Mesenchymal stem cell (in vitro differentiated cells and primary cell): ENCODE measurements around the gene C2CD2.
A peak's percentile ranks its signal among the peaks of the same experiment; 100 is the strongest.

Experiments used
- DNase-seq: peaks from one replicate; pipeline ENCODE4 v3.0.0-alpha.2; 2013
- H2AFZ ChIP-seq: one replicate; pipeline ENCODE4 v1.6.1; 2013; ENCODE audit warnings: low read depth, mild to moderate bottlenecking, control low read depth, inconsistent platforms, low read length, moderate library complexity
- H2AK5ac ChIP-seq: 2 replicates; pipeline ENCODE4 v1.6.1; 2013; ENCODE audit warnings: low read length, moderate library complexity, mild to moderate bottlenecking, inconsistent platforms; ENCODE audit not compliant: severe bottlenecking
- H2BK120ac ChIP-seq: one replicate; pipeline ENCODE4 v1.6.1; 2013; ENCODE audit warnings: low read depth, mild to moderate bottlenecking, inconsistent platforms, low read length, moderate library complexity
- H2BK12ac ChIP-seq, 2 experiments: one replicate each; pipeline ENCODE4 v1.6.1; 2013; ENCODE audit warnings: inconsistent platforms in 2 of 2, low read length in 2 of 2, mild to moderate bottlenecking in 2 of 2, moderate library complexity in 2 of 2, control low read depth in 1 of 2
- H2BK15ac ChIP-seq: one replicate; pipeline ENCODE4 v1.6.1; 2013; ENCODE audit warnings: mild to moderate bottlenecking, low read depth, inconsistent platforms; ENCODE audit not compliant: poor library complexity, severe bottlenecking
- H2BK5ac ChIP-seq: 2 replicates; pipeline ENCODE4 v1.6.1; 2013; ENCODE audit warnings: low read depth, mild to moderate bottlenecking, low read length, control low read depth, inconsistent platforms; ENCODE audit not compliant: poor library complexity, severe bottlenecking
- H3K14ac ChIP-seq, 2 experiments: one replicate each; pipeline ENCODE4 v1.6.1; 2013; ENCODE audit warnings: inconsistent platforms in 2 of 2, low read length in 2 of 2, control low read depth in 1 of 2, mild to moderate bottlenecking in 1 of 2, moderate library complexity in 1 of 2
- H3K18ac ChIP-seq, 2 experiments: one replicate each; pipeline ENCODE4 v1.6.1; 2013; ENCODE audit warnings: inconsistent platforms in 2 of 2, low read length in 2 of 2, control low read depth in 1 of 2, low read depth in 1 of 2, mild to moderate bottlenecking in 1 of 2
- H3K23ac ChIP-seq, 2 experiments: one replicate each; pipeline ENCODE4 v1.6.1; 2013; ENCODE audit warnings: inconsistent platforms in 2 of 2, low read length in 2 of 2, mild to moderate bottlenecking in 2 of 2, moderate library complexity in 2 of 2, control low read depth in 1 of 2
- H3K27ac ChIP-seq: 2 replicates; pipeline ENCODE4 v1.5.1; 2013; ENCODE audit warnings: mild to moderate bottlenecking, moderate library complexity, low read length, control low read depth, inconsistent platforms; ENCODE audit not compliant: poor library complexity, severe bottlenecking
- H3K27me3 ChIP-seq, 2 experiments: 2 replicates each; pipeline versions ENCODE4 v1.6.1 to v1.7.0; 2013; ENCODE audit warnings: low read length in 2 of 2, mild to moderate bottlenecking in 2 of 2, moderate library complexity in 2 of 2, control low read depth in 1 of 2, inconsistent platforms in 1 of 2; ENCODE audit not compliant: control insufficient read depth in 1 of 2, insufficient read depth in 1 of 2
- H3K36me3 ChIP-seq, 2 experiments: 2 replicates each; pipeline versions ENCODE4 v1.6.1 to v1.7.0; 2013; ENCODE audit warnings: low read length in 2 of 2, control low read depth in 1 of 2, inconsistent platforms in 1 of 2, low read depth in 1 of 2, mild to moderate bottlenecking in 1 of 2; ENCODE audit not compliant: insufficient read depth in 2 of 2, control insufficient read depth in 1 of 2
- H3K4ac ChIP-seq, 2 experiments: one replicate each; pipeline ENCODE4 v1.6.1; 2013; ENCODE audit warnings: inconsistent platforms in 2 of 2, low read length in 2 of 2, mild to moderate bottlenecking in 2 of 2, moderate library complexity in 2 of 2, control low read depth in 1 of 2, low read depth in 1 of 2
- H3K4me1 ChIP-seq: 2 replicates; pipeline ENCODE4 v1.6.1; 2013; ENCODE audit warnings: low read depth, low read length, control low read depth; ENCODE audit not compliant: control insufficient read depth, insufficient read depth
- H3K4me2 ChIP-seq: 2 replicates; pipeline ENCODE4 v1.6.1; 2013; ENCODE audit warnings: low read length, mild to moderate bottlenecking, inconsistent platforms; ENCODE audit not compliant: poor library complexity, severe bottlenecking
- H3K4me3 ChIP-seq, 2 experiments: 2 replicates each; pipeline versions ENCODE4 v1.5.1 to v1.7.0; 2013; ENCODE audit warnings: low read length in 2 of 2, mild to moderate bottlenecking in 2 of 2, control low read depth in 1 of 2, low read depth in 1 of 2; ENCODE audit not compliant: insufficient read depth in 1 of 2
- H3K79me1 ChIP-seq: replicated peaks from 2 replicates; pipeline ENCODE4 v1.6.1; 2013; ENCODE audit warnings: mild to moderate bottlenecking, control low read depth, low read length, inconsistent platforms; ENCODE audit not compliant: poor library complexity, severe bottlenecking
- H3K9ac ChIP-seq: 2 replicates; pipeline ENCODE4 v1.7.0; 2013; ENCODE audit warnings: mild to moderate bottlenecking, low read length, moderate library complexity
- H3K9me3 ChIP-seq: 2 replicates; pipeline ENCODE4 v1.7.0; 2013; ENCODE audit warnings: mild to moderate bottlenecking, low read length; ENCODE audit not compliant: control insufficient read depth
- H4K8ac ChIP-seq: one replicate; pipeline ENCODE4 v1.6.1; 2013; ENCODE audit warnings: inconsistent platforms, mild to moderate bottlenecking, low read length, moderate library complexity
- H4K91ac ChIP-seq: one replicate; pipeline ENCODE4 v1.6.1; 2013; ENCODE audit warnings: mild to moderate bottlenecking, low read length, inconsistent platforms
- WGBS: methylation state at CpG from one replicate; pipeline ENCODE4 v1.1.7; 2013; ENCODE audit warnings: mixed read lengths; 5-methylcytosine and 5-hydroxymethylcytosine counted together

The C2CD2 gene

GRCh38 chr21:41975391-41976272 lies 21.8 kb upstream of the C2CD2 start:
- Histone ChIP-seq H3K23ac (no peak overlapping the region), H4K8ac (no peak overlapping the region), H2BK15ac (no peak overlapping the region), H3K9ac (no peak overlapping the region), H3K27me3 (peaks cover 0 to under 1% of the 10 kb centered on the region in 2 experiments), H4K91ac (no peak overlapping the region), H3K36me3 (no peaks in the 10 kb centered on the region), H3K4me3 (no peak overlapping the region), H3K18ac (no peak overlapping the region), H3K4me1 (no peaks in the 10 kb centered on the region), H3K9me3 (peaks cover 6% of the 10 kb centered on the region), H3K4me2 (no peak overlapping the region), H3K4ac (no peak overlapping the region), H3K79me1 (no peaks in the 10 kb centered on the region), H2AFZ (no peak overlapping the region), H2BK120ac (no peak overlapping the region), H3K27ac (no peak overlapping the region), H2AK5ac (no peak overlapping the region), H2BK5ac (no peak overlapping the region), H3K14ac (no peak overlapping the region), H2BK12ac (no peak overlapping the region)
- no peak for DNase-seq
- WGBS, result 93% methylated on average over 12 of the region's 17 CpGs

GRCh38 chr21:41974752-41975053 lies 20.9 kb upstream of the C2CD2 start:
- Histone ChIP-seq H3K4ac (no peak overlapping the region), H2BK120ac (no peak overlapping the region), H3K36me3 (no peaks in the 10 kb centered on the region), H3K14ac (no peak overlapping the region), H2AK5ac (no peak overlapping the region), H3K27me3 (peaks cover 0 to 7% of the 10 kb centered on the region in 2 experiments), H3K9me3 (peaks cover 6% of the 10 kb centered on the region), H3K4me2 (no peak overlapping the region), H3K18ac (no peak overlapping the region), H3K79me1 (no peaks in the 10 kb centered on the region), H2BK5ac (no peak overlapping the region), H2BK12ac (no peak overlapping the region), H3K4me3 (no peak overlapping the region), H2BK15ac (no peak overlapping the region), H3K9ac (no peak overlapping the region), H3K4me1 (peaks cover 4% of the 10 kb centered on the region), H4K91ac (no peak overlapping the region), H3K27ac (no peak overlapping the region), H2AFZ (no peak overlapping the region), H3K23ac (no peak overlapping the region), H4K8ac (no peak overlapping the region)
- no peak for DNase-seq
- 98% methylated on average over 3 of the region's 4 CpGs for WGBS

GRCh38 chr21:41973861-41974751 lies 20.3 kb upstream of the C2CD2 start:
- Histone ChIP-seq H2BK5ac (no peak overlapping the region), H3K4me1 (peaks cover 5% of the 10 kb centered on the region), H3K9ac (no peak overlapping the region), H3K23ac (no peak overlapping the region), H3K4me3 (no peak overlapping the region), H2BK12ac (no peak overlapping the region), H3K14ac (no peak overlapping the region), H3K36me3 (no peaks in the 10 kb centered on the region), H2AK5ac (no peak overlapping the region), H4K91ac (no peak overlapping the region), H3K18ac (no peak overlapping the region), H2BK15ac (peak overlapping the region; percentile 19), H3K27ac (no peak overlapping the region), H2BK120ac (no peak overlapping the region), H3K27me3 (peaks cover 0 to 7% of the 10 kb centered on the region in 2 experiments), H3K79me1 (no peaks in the 10 kb centered on the region), H3K9me3 (peaks cover under 1% of the 10 kb centered on the region), H3K4ac (no peak overlapping the region), H3K4me2 (no peak overlapping the region), H2AFZ (no peak overlapping the region), H4K8ac (no peak overlapping the region)
- 82% methylated on average over 13 of the region's 14 CpGs for WGBS
- no peak for DNase-seq

GRCh38 chr21:41973427-41973831 lies 19.6 kb upstream of the C2CD2 start:
- Histone ChIP-seq H2AK5ac (no peak overlapping the region), H3K18ac (no peak overlapping the region), H3K27ac (no peak overlapping the region), H2AFZ (no peak overlapping the region), H2BK12ac (no peak overlapping the region), H3K14ac (peak overlapping the region in 1 of 2 experiments; percentile 18), H3K4me2 (no peak overlapping the region), H2BK5ac (no peak overlapping the region), H3K4me1 (peaks cover 5% of the 10 kb centered on the region), H3K23ac (no peak overlapping the region), H2BK120ac (no peak overlapping the region), H3K36me3 (no peaks in the 10 kb centered on the region), H2BK15ac (no peak overlapping the region), H3K9ac (no peak overlapping the region), H3K27me3 (peaks cover 0 to 7% of the 10 kb centered on the region in 2 experiments), H3K9me3 (no peaks in the 10 kb centered on the region), H4K8ac (no peak overlapping the region), H3K79me1 (no peaks in the 10 kb centered on the region), H3K4me3 (no peak overlapping the region), H3K4ac (no peak overlapping the region), H4K91ac (no peak overlapping the region)
- 97% methylated on average over 15 of the region's 15 CpGs for WGBS
- no peak for DNase-seq
